OCI-LY1 (cell line): ENCODE measurements around the gene PIK3C2G.

Source experiments
- H2AFZ ChIP-seq: fragments of 200-600 bp; sonication (generic), shearing (Covaris generic); 2 replicates; pipeline ENCODE4 v1.6.0; 2014; ENCODE audit warnings: antibody characterized with exemption, mild to moderate bottlenecking, low read length
- H3F3A ChIP-seq: fragments of 200-600 bp; sonication (generic), shearing (Covaris generic); 2 replicates; pipeline ENCODE4 v1.6.0; 2014; ENCODE audit warnings: mild to moderate bottlenecking, antibody characterized with exemption, low read length, moderate library complexity; ENCODE audit not compliant: insufficient read depth
- H3K27ac ChIP-seq: fragments of 200-600 bp; sonication (generic); 2 replicates; pipeline ENCODE4 v1.5.1; 2014; ENCODE audit warnings: low read length, mixed run types, mild to moderate bottlenecking, low read depth; ENCODE audit not compliant: poor library complexity, severe bottlenecking
- H3K27me3 ChIP-seq: fragments of 200-600 bp; sonication (generic); 2 replicates; pipeline ENCODE4 v1.6.0; 2014; ENCODE audit warnings: antibody characterized with exemption, mild to moderate bottlenecking, low read length, moderate library complexity; ENCODE audit not compliant: insufficient read depth
- H3K36me3 ChIP-seq: fragments of 200-600 bp; sonication (generic); 2 replicates; pipeline ENCODE4 v1.6.1; 2014; ENCODE audit warnings: mild to moderate bottlenecking, antibody characterized with exemption, low read length, moderate library complexity, mixed read lengths; ENCODE audit not compliant: insufficient read depth
- H3K4me1 ChIP-seq: fragments of 200-600 bp; sonication (generic); 2 replicates; pipeline ENCODE4 v1.5.1; 2014; ENCODE audit warnings: mild to moderate bottlenecking, low read length, moderate library complexity; ENCODE audit not compliant: insufficient read depth, severe bottlenecking
- H3K4me2 ChIP-seq: fragments of 200-600 bp; sonication (generic), shearing (Covaris generic); 2 replicates; pipeline ENCODE4 v1.6.1; 2014; ENCODE audit warnings: low read length
- H3K4me3 ChIP-seq: fragments of 200-600 bp; sonication (generic); 2 replicates; pipeline ENCODE4 v1.5.1; 2014; ENCODE audit warnings: low read length, low read depth, mild to moderate bottlenecking, mixed read lengths; ENCODE audit not compliant: poor library complexity, severe bottlenecking
- H3K79me2 ChIP-seq: fragments of 200-600 bp; shearing (Covaris generic); 2 replicates; pipeline ENCODE4 v1.6.1; 2016; ENCODE audit warnings: mixed run types, low read length, mixed read lengths; ENCODE audit not compliant: insufficient read depth
- H3K9ac ChIP-seq: fragments of 200-600 bp; sonication (generic), shearing (Covaris generic); 2 replicates; pipeline ENCODE4 v1.6.1; 2014; ENCODE audit warnings: mild to moderate bottlenecking, low read length, mixed read lengths
- H3K9me2 ChIP-seq: fragments of 200-600 bp; sonication (generic), shearing (Covaris generic); 2 replicates; pipeline ENCODE4 v1.6.1; 2014; ENCODE audit warnings: low read depth, mild to moderate bottlenecking, low read length, mixed read lengths
- H3K9me3 ChIP-seq: fragments of 200-600 bp; shearing (Covaris generic); 2 replicates; pipeline ENCODE4 v1.6.1; 2014; ENCODE audit warnings: low read length, mixed read lengths
- H4K20me1 ChIP-seq: fragments of 200-600 bp; sonication (generic), shearing (Covaris generic); 2 replicates; pipeline ENCODE4 v1.6.0; 2016; ENCODE audit warnings: mild to moderate bottlenecking, low read length; ENCODE audit not compliant: insufficient read depth
- CTCF ChIP-seq: fragments of 200-600 bp; sonication (generic), shearing (Covaris generic); IDR thresholded peaks from 2 replicates; pipeline ENCODE4 v1.5.1; 2017; ENCODE audit warnings: mild to moderate bottlenecking, antibody characterized with exemption, low read length, moderate library complexity, mixed read lengths
- EZH2 ChIP-seq: fragments of 200-600 bp; sonication (generic), shearing (Covaris generic); IDR thresholded peaks from 2 replicates; pipeline ENCODE4 v1.8.0; 2017; ENCODE audit warnings: borderline replicate concordance, mixed run types, mild to moderate bottlenecking, antibody characterized with exemption, low read length, moderate library complexity, mixed read lengths

The PIK3C2G gene

GRCh38 chr12:18332173-18332572, 70.9 kb downstream of the PIK3C2G start:
- TF ChIP-seq CTCF: no peak
- Histone ChIP-seq H3K4me3 (no peak overlapping the region), H3K4me1 (no peaks in the 10 kb centered on the region)

GRCh38 chr12:18339633-18340032, 78.3 kb downstream of the PIK3C2G start:
- Histone ChIP-seq H3K4me2 (no peak overlapping the region), H3K36me3 (no peaks in the 10 kb centered on the region), H3K4me3 (no peak overlapping the region), H3K79me2 (no peaks in the 10 kb centered on the region), H3F3A (no peaks in the 10 kb centered on the region), H3K9ac (no peak overlapping the region), H3K9me3 (no peaks in the 10 kb centered on the region), H3K27ac (no peak overlapping the region), H2AFZ (no peak overlapping the region), H3K4me1 (no peaks in the 10 kb centered on the region), H3K9me2 (no peaks in the 10 kb centered on the region), H4K20me1 (no peaks in the 10 kb centered on the region), H3K27me3 (no peaks in the 10 kb centered on the region)
- TF ChIP-seq CTCF (no peak), EZH2 (no peak)

More at GRCh38 chr12:18332173-18332572, 70.9 kb downstream of the PIK3C2G start:
- Histone ChIP-seq H3F3A (no peaks in the 10 kb centered on the region), H3K27ac (no peak overlapping the region), H2AFZ (no peak overlapping the region), H3K27me3 (no peaks in the 10 kb centered on the region), H3K4me2 (no peak overlapping the region), H3K9me2 (no peaks in the 10 kb centered on the region), H3K36me3 (no peaks in the 10 kb centered on the region), H4K20me1 (no peaks in the 10 kb centered on the region), H3K9me3 (no peaks in the 10 kb centered on the region), H3K79me2 (no peaks in the 10 kb centered on the region), H3K9ac (no peak overlapping the region)

- no peak overlapping the region for H3K9ac ChIP-seq
- H3K9me3 ChIP-seq: no peaks in the 10 kb centered on the region
- H3K27ac ChIP-seq: no peak overlapping the region
- H3K4me2 ChIP-seq: no peak overlapping the region
- no peaks in the 10 kb centered on the region for H3K27me3 ChIP-seq
- H3K4me3 ChIP-seq: no peak overlapping the region
- H3K9me2 ChIP-seq: no peaks in the 10 kb centered on the region
- no peaks in the 10 kb centered on the region for H3F3A ChIP-seq
- no peaks in the 10 kb centered on the region for H3K4me1 ChIP-seq
- no peaks in the 10 kb centered on the region for H3K79me2 ChIP-seq
- H3K36me3 ChIP-seq: no peaks in the 10 kb centered on the region
- no peak for TF ChIP-seq CTCF
- no peak for TF ChIP-seq EZH2
- H2AFZ ChIP-seq: no peak overlapping the region
- H4K20me1 ChIP-seq: no peaks in the 10 kb centered on the region
Observed at GRCh38 chr12:18340186-18340585, 78.9 kb downstream of the PIK3C2G start.
